HUES64 (cell line): ENCODE measurements around the gene APOA4.

Source experiments
- H3K27ac ChIP-seq: 2 replicates; pipeline ENCODE4 v1.7.0; 2013; ENCODE audit warnings: low read depth, low read length, inconsistent platforms
- H3K27me3 ChIP-seq: 2 replicates; pipeline ENCODE4 v1.6.1; 2013; ENCODE audit warnings: mild to moderate bottlenecking, low read length; ENCODE audit not compliant: insufficient read depth
- H3K36me3 ChIP-seq: 2 replicates; pipeline ENCODE4 v1.6.1; 2013; ENCODE audit warnings: mild to moderate bottlenecking, low read length; ENCODE audit not compliant: insufficient read depth
- H3K4me1 ChIP-seq: 2 replicates; pipeline ENCODE4 v1.6.1; 2013; ENCODE audit warnings: mild to moderate bottlenecking, low read length, moderate library complexity; ENCODE audit not compliant: insufficient read depth
- H3K4me3 ChIP-seq: 2 replicates; pipeline ENCODE4 v1.5.1; 2013; ENCODE audit warnings: mild to moderate bottlenecking, low read length, moderate library complexity
- H3K9ac ChIP-seq: 2 replicates; pipeline ENCODE4 v1.6.1; 2013; ENCODE audit warnings: mild to moderate bottlenecking, low read depth, low read length
- H3K9me3 ChIP-seq: 2 replicates; pipeline ENCODE4 v1.6.1; 2013; ENCODE audit warnings: low read depth, low read length; ENCODE audit not compliant: insufficient read depth
- WGBS: fragments of 150-250, 120-280 bp; methylation state at CpG from one replicate; pipeline ENCODE4 v1.1.7; 2013; ENCODE audit warnings: missing lambda C conversion rate; 5-methylcytosine and 5-hydroxymethylcytosine counted together

Gene APOA4

GRCh38 chr11:116861539-116861938 is 38.4 kb upstream of the APOA4 start:
- H3K4me1 ChIP-seq, result no peaks in the 10 kb centered on the region
- WGBS, result 100% methylated on average over 1 of the region's 1 CpG
- peaks cover 92% of the 10 kb centered on the region for H3K36me3 ChIP-seq
- H3K27me3 ChIP-seq, result no peaks in the 10 kb centered on the region
- no peak overlapping the region for H3K27ac ChIP-seq
- no peaks in the 10 kb centered on the region for H3K9me3 ChIP-seq
- no peak overlapping the region for H3K9ac ChIP-seq
- H3K4me3 ChIP-seq, result no peak overlapping the region

- H3K27me3 ChIP-seq, result no peaks in the 10 kb centered on the region
- H3K4me1 ChIP-seq, result no peaks in the 10 kb centered on the region
- no peaks in the 10 kb centered on the region for H3K9me3 ChIP-seq
- no peak overlapping the region for H3K9ac ChIP-seq
- peaks cover 87% of the 10 kb centered on the region for H3K36me3 ChIP-seq
- 92% methylated on average over 4 of the region's 6 CpGs for WGBS
- H3K4me3 ChIP-seq, result no peak overlapping the region
- no peak overlapping the region for H3K27ac ChIP-seq
Observed at GRCh38 chr11:116860303-116860702, 37.2 kb upstream of the APOA4 start.

GRCh38 chr11:116859175-116859574 is 36.1 kb upstream of the APOA4 start:
- Histone ChIP-seq H3K27me3 (no peaks in the 10 kb centered on the region), H3K4me1 (no peaks in the 10 kb centered on the region), H3K9me3 (no peaks in the 10 kb centered on the region), H3K9ac (no peak overlapping the region), H3K27ac (no peak overlapping the region), H3K36me3 (peaks cover 86% of the 10 kb centered on the region), H3K4me3 (no peak overlapping the region)
- WGBS, result 93% methylated on average over 8 of the region's 8 CpGs

- Histone ChIP-seq H3K4me3 (no peak overlapping the region), H3K36me3 (peaks cover 86% of the 10 kb centered on the region), H3K27ac (no peak overlapping the region), H3K9ac (no peak overlapping the region), H3K27me3 (no peaks in the 10 kb centered on the region), H3K4me1 (no peaks in the 10 kb centered on the region), H3K9me3 (no peaks in the 10 kb centered on the region)
- WGBS, result 90% methylated on average over 7 of the region's 7 CpGs
Observed at GRCh38 chr11:116857936-116858335, 34.8 kb upstream of the APOA4 start.

- 100% methylated on average over 1 of the region's 2 CpGs for WGBS
- H3K36me3 ChIP-seq, result peaks cover 82% of the 10 kb centered on the region
- H3K9ac ChIP-seq, result no peak overlapping the region
- H3K4me1 ChIP-seq, result no peaks in the 10 kb centered on the region
- no peak overlapping the region for H3K27ac ChIP-seq
- H3K27me3 ChIP-seq, result no peaks in the 10 kb centered on the region
- H3K4me3 ChIP-seq, result no peak overlapping the region
- H3K9me3 ChIP-seq, result no peaks in the 10 kb centered on the region
Observed at GRCh38 chr11:116857316-116857715, 34.2 kb upstream of the APOA4 start.

GRCh38 chr11:116856423-116856822 is 33.3 kb upstream of the APOA4 start:
- Histone ChIP-seq H3K4me3 (no peak overlapping the region), H3K36me3 (peaks cover 73% of the 10 kb centered on the region), H3K27ac (no peak overlapping the region), H3K9me3 (no peaks in the 10 kb centered on the region), H3K27me3 (no peaks in the 10 kb centered on the region), H3K9ac (no peak overlapping the region), H3K4me1 (no peaks in the 10 kb centered on the region)
- 84% methylated on average over 5 of the region's 5 CpGs for WGBS

GRCh38 chr11:116855413-116855812 is 32.3 kb upstream of the APOA4 start:
- H3K36me3 ChIP-seq, result peaks cover 63% of the 10 kb centered on the region
- H3K4me1 ChIP-seq, result no peaks in the 10 kb centered on the region
- H3K9ac ChIP-seq, result no peak overlapping the region
- 95% methylated on average over 7 of the region's 7 CpGs for WGBS
- no peak overlapping the region for H3K27ac ChIP-seq
- H3K27me3 ChIP-seq, result no peaks in the 10 kb centered on the region
- H3K4me3 ChIP-seq, result no peak overlapping the region
- H3K9me3 ChIP-seq, result no peaks in the 10 kb centered on the region

- Histone ChIP-seq H3K27ac (no peak overlapping the region), H3K27me3 (no peaks in the 10 kb centered on the region), H3K4me3 (no peak overlapping the region), H3K9me3 (no peaks in the 10 kb centered on the region), H3K36me3 (peaks cover 57% of the 10 kb centered on the region), H3K4me1 (no peaks in the 10 kb centered on the region), H3K9ac (no peak overlapping the region)
- WGBS, result 92% methylated on average over 6 of the region's 6 CpGs
Observed at GRCh38 chr11:116853461-116854073, 30.5 kb upstream of the APOA4 start.

GRCh38 chr11:116852261-116853031 is 29.3 kb upstream of the APOA4 start:
- Histone ChIP-seq H3K36me3 (peaks cover 53% of the 10 kb centered on the region), H3K4me3 (no peak overlapping the region), H3K27me3 (no peaks in the 10 kb centered on the region), H3K9me3 (no peaks in the 10 kb centered on the region), H3K4me1 (no peaks in the 10 kb centered on the region), H3K9ac (no peak overlapping the region), H3K27ac (no peak overlapping the region)
- WGBS, result 89% methylated on average over 5 of the region's 5 CpGs

GRCh38 chr11:116851626-116852025 is 28.5 kb upstream of the APOA4 start:
- WGBS, result 98% methylated on average over 5 of the region's 7 CpGs
- no peaks in the 10 kb centered on the region for H3K4me1 ChIP-seq

GRCh38 chr11:116849486-116849885 is 26.4 kb upstream of the APOA4 start:
- Histone ChIP-seq H3K27ac (no peak overlapping the region), H3K4me1 (no peaks in the 10 kb centered on the region), H3K4me3 (no peak overlapping the region), H3K36me3 (peaks cover 62% of the 10 kb centered on the region), H3K9me3 (no peaks in the 10 kb centered on the region), H3K9ac (no peak overlapping the region), H3K27me3 (no peaks in the 10 kb centered on the region)
- 92% methylated on average over 6 of the region's 6 CpGs for WGBS

More at GRCh38 chr11:116851626-116852025, 28.5 kb upstream of the APOA4 start:
- Histone ChIP-seq H3K9ac (no peak overlapping the region), H3K27me3 (no peaks in the 10 kb centered on the region), H3K27ac (no peak overlapping the region), H3K36me3 (peaks cover 53% of the 10 kb centered on the region), H3K4me3 (no peak overlapping the region), H3K9me3 (no peaks in the 10 kb centered on the region)
